Small intestine (tissue), 7 donors: Measurements from ENCODE around the gene FBXO47. TPM values are rescaled to one million over a fixed set of nuclear protein-coding genes. Genes with fewer than 3 reads are reported as not detected.
"Not testable (repeated sequence)": the region's sequence is repeated elsewhere in the genome, so short reads cannot be mapped to it uniquely, and the experiment has no call there.

Source experiments
- DNase-seq, 2 donors: peaks; one replicate each; pipeline versions ENCODE4 v3.0.0 to v3.0.0-alpha.2; 2013
- FAIRE-seq: peaks from 2 replicates; lab custom pipeline; 2012; peaks lifted over from hg19 to GRCh38; lab: Jason Lieb, UNC
- H3K27ac ChIP-seq, 3 donors: one replicate each; pipeline ENCODE4 v1.5.1; 2013; ENCODE audit warnings: low read length in 2 of 3, mild to moderate bottlenecking in 2 of 3, control low read depth in 1 of 3, inconsistent platforms in 1 of 3, low read depth in 1 of 3, moderate library complexity in 1 of 3
- H3K27me3 ChIP-seq, 3 donors: one replicate each; pipeline ENCODE4 v1.6.1; 2013; ENCODE audit warnings: low read length in 3 of 3, inconsistent platforms in 1 of 3; ENCODE audit not compliant: control insufficient read depth in 3 of 3, insufficient read depth in 3 of 3
- H3K36me3 ChIP-seq, 3 donors: one replicate each; pipeline ENCODE4 v1.6.1; 2013; ENCODE audit warnings: low read length in 3 of 3, inconsistent platforms in 1 of 3, low read depth in 1 of 3, mild to moderate bottlenecking in 1 of 3, moderate library complexity in 1 of 3; ENCODE audit not compliant: control insufficient read depth in 3 of 3, insufficient read depth in 2 of 3
- H3K4me1 ChIP-seq, 3 donors: one replicate each; pipeline ENCODE4 v1.6.1; 2013; ENCODE audit warnings: low read length in 2 of 3, inconsistent platforms in 1 of 3, low read depth in 1 of 3, mild to moderate bottlenecking in 1 of 3, moderate library complexity in 1 of 3; ENCODE audit not compliant: control insufficient read depth in 3 of 3, insufficient read depth in 2 of 3
- H3K4me3 ChIP-seq, 3 donors: one replicate each; pipeline ENCODE4 v1.5.1; 2013; ENCODE audit warnings: low read length in 3 of 3, control low read depth in 1 of 3, inconsistent platforms in 1 of 3, low read depth in 1 of 3, mild to moderate bottlenecking in 1 of 3, moderate library complexity in 1 of 3
- H3K9me3 ChIP-seq, 2 donors: one replicate each; pipeline ENCODE4 v1.6.1; 2013; ENCODE audit warnings: low read depth in 1 of 2, low read length in 1 of 2; ENCODE audit not compliant: control insufficient read depth in 2 of 2, insufficient read depth in 1 of 2
- WGBS, 3 donors: extraction: QIAGEN DNeasy Blood & Tissue Kit; methylation state at CpG; one replicate each; pipeline ENCODE4 v1.1.7; 2013; 5-methylcytosine and 5-hydroxymethylcytosine counted together
- polyA plus RNA-seq, 4 donors: library from polyadenylated mRNA; stranded (reverse) in 3 of 4; unstranded in 1 of 4; fragments of 200-250 nt in 3 of 4; fragments of 120-200 nt in 1 of 4; gene quantifications; one replicate each; pipeline versions ENCODE4 v1.2.1 to v1.2.3, GENCODE V29; 2013
- donor health status: healthy with polysubstance abuse.
- donor health status: control.
- donor health status: control.
- donor health status: Bipolar disorder and iron deficiency.
- donor health status: healthy.

Gene FBXO47
- polyA plus RNA-seq, 4 donors: 0.01 TPM; not detected in 3

DNA sequence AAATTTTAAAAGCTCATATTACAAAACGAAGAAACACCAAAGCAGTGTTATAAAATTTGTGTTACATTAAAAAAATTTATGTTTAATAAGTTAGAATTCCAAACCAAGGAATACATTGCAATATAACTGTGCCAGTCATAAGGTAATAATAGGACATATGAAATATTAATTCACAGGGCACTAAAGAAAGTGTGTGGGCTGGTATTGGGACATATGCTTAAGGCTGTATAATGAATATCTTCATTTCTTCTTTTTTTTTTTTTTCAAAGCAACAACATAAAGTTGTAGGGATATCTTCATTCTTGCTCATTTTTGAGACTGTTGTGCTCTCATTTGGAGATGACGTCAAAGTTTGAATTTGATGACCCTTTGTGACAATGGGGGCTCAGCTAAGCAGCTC is 17.5 kb upstream of the FBXO47 start:
- FAIRE-seq (no peak), DNase-seq (no peak)
- H3K4me3 ChIP-seq: no peak overlapping the region
- 50 to 77% (median 59%) methylated on average over 2 of the region's 2 CpGs for WGBS, 3 donors
- H3K36me3 ChIP-seq: no peaks in the 10 kb centered on the region
- no peaks in the 10 kb centered on the region for H3K27me3 ChIP-seq
- no peaks in the 10 kb centered on the region for H3K4me1 ChIP-seq
- H3K9me3 ChIP-seq: no peaks in the 10 kb centered on the region
- H3K27ac ChIP-seq: no peak overlapping the region

DNA sequence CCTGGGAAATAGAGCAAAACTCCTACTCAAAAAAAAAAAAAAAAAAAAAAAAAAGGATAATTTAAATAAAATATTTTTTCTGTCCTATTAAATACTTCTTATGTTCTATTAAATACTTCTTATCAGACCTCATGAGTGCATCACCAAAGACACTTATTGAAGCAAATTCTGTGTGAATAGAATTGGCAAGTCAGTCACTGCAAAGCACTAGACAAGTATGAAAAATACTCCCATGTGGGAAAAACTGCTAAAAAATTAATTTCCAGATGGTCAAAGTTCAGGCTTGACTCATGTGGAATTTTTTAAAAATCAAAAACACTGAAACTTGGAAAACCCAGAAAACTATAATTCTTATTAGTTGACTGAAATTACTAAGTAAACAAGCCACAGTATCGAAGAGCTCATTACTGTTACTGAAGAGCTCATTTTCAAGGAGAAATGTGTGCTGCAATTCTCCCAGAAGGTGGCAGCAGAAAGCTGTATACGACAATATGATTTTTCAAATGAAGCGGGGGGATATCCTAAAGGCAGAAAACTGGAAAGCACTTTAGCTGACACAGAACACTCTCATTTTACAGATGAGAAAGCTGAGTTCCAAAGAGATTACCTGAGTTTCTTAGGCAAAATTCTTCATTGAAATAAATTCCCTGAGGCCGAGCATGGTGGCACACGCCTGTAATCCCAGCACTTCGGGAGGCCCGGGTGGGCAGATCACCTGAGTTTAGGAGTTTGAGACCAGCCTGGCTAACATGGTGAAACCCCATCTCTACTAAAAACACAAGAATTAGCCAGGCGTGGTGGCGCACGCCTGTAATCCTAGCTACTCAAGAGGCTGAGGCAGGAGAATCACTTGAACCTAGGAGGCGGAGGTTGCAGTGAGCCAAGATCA is 15.9 kb upstream of the FBXO47 start:
- 58 to 62% (median 59%) methylated on average over 11 of the region's 11 CpGs for WGBS, 3 donors
- Histone ChIP-seq H3K4me3 (no peak overlapping the region), H3K4me1 (no peaks in the 10 kb centered on the region), H3K9me3 (peaks cover 0 to 2% of the 10 kb centered on the region in 2 donors), H3K27me3 (peaks cover 0 to 1% (median 0%) of the 10 kb centered on the region in 3 donors), H3K36me3 (no peaks in the 10 kb centered on the region), H3K27ac (no peak overlapping the region)
- FAIRE-seq: peak; percentile 30
- DNase-seq: peak; percentile 59 to 74

DNA sequence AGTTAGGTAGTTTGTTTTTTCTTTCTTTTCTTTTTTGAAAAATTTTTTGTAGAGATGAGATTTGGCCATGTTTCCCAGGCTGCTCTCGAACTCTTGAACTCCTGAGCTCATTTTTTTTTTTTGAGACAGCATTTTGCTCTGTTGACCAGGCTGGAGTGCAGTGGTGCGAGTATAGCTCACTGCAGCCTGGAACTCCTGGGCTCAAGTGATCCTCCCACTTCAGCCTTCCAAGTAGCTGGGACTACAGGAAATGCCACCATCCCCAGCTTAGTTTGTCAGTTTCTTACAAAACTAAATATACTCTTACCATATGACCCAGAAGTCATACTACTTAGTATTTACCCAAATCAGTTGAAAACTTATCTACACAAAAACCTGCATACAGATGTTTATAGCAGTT is 14.4 kb upstream of the FBXO47 start:
- H3K4me1 ChIP-seq: no peaks in the 10 kb centered on the region
- peak overlapping the region in 1 of 3 donors; percentile 50 for H3K27ac ChIP-seq
- no peak for FAIRE-seq
- peaks cover 0 to 3% of the 10 kb centered on the region in 2 donors for H3K9me3 ChIP-seq
- peaks cover 0 to 2% (median 0%) of the 10 kb centered on the region in 3 donors for H3K27me3 ChIP-seq
- H3K4me3 ChIP-seq: no peak overlapping the region
- WGBS, 3 donors: 41 to 64% (median 59%) methylated on average over 2 of the region's 2 CpGs
- DNase-seq: no peak
- H3K36me3 ChIP-seq: no peaks in the 10 kb centered on the region

DNA sequence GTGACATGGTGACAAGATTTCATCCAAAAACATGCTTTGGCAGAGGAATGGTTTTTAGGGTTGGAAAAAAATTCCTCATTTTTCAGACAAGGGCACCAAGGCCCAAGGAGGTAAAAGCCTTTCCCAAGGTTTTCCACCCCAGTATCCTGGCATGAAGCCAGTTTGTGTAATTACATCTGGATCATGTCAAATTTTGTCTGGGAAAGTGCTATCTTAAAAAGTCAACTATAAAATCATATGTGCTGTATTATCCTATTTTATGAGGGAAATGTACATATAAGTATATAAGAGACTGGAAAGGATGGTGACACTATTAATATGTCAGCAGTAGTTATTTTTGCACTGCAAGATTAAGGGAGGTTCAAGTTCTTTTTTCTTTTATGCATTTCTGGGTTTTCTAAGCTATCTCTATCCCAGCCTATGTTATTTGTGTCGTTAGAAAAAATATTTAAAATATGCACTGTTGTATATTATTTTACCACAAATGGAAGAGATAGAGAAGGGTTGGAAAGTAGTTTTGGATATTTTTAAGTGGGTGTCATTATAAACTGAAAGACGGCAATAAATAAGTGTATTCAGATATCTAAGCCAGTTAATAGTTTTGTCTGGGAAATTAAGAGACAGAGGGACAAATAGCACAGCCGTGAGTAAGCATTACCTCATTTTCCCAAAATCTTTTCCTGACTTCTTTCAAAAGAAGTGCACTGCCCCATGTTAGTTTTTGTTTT is 13.5 kb upstream of the FBXO47 start:
- FAIRE-seq (no peak), DNase-seq (no peak)
- Histone ChIP-seq H3K9me3 (peaks cover 0 to 3% of the 10 kb centered on the region in 2 donors), H3K4me1 (no peaks in the 10 kb centered on the region), H3K27me3 (peaks cover 0 to 2% (median 0%) of the 10 kb centered on the region in 3 donors), H3K36me3 (no peaks in the 10 kb centered on the region), H3K27ac (no peak overlapping the region), H3K4me3 (no peak overlapping the region)
- 55 to 60% (median 58%) methylated on average over 3 of the region's 3 CpGs for WGBS, 3 donors

- Histone ChIP-seq H3K27ac (no peak overlapping the region), H3K9me3 (peaks cover 0 to 3% of the 10 kb centered on the region in 2 donors), H3K4me3 (no peak overlapping the region), H3K27me3 (peaks cover 0 to 2% (median 0%) of the 10 kb centered on the region in 3 donors), H3K36me3 (no peaks in the 10 kb centered on the region), H3K4me1 (no peaks in the 10 kb centered on the region)
- no peak for DNase-seq
- FAIRE-seq: no peak
- 95 to 98% (median 97%) methylated on average over 4 of the region's 4 CpGs for WGBS, 3 donors
These were observed 11.0 kb upstream of the FBXO47 start for GRCh38 chr17:38978180-38978579.

DNA sequence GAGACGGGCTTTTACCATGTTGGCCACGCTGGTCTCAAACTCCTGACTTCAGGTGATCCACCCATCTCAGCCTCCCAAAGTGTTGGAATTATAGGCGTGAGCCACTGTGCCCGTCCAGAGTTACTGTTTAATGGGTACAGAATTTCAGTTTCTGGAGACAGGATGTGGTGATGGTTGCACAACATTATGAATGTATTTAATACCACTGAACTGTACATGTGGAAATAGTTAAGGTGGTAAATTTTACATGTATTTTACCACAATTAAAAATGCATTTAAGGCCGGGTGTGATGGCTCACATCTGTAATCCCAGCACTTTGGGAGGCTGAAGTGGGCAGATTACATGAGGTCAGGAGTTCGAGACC is 9.0 kb upstream of the FBXO47 start:
- WGBS, 3 donors: 38 to 66% (median 43%) methylated on average over 6 of the region's 6 CpGs
- H3K4me1 ChIP-seq, H3K4me3 ChIP-seq, H3K9me3 ChIP-seq, H3K27ac ChIP-seq, H3K36me3 ChIP-seq, FAIRE-seq, H3K27me3 ChIP-seq: not testable (repeated sequence)
- peak in 1 of 2 donors; percentile 18 for DNase-seq

DNA sequence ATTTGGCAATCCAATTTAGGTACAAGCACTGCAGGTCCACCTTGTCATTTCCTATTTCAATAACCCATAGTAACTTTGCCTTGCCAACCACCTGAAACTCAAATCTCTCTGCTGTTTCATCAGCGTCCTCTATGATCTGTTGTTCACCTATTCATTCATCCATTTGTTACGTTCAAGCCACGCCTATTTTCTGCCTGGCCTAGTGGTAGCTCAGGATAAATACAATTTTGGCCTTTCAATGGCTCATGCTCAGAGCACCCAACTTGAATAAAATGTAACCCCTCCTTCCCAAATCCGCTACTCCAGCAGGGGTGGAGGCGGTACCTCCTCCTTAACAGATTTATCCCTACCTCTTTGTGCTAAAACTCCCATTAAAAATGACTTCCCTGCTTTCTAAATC is 3.6 kb upstream of the FBXO47 start:
- Histone ChIP-seq H3K27me3 (no peaks in the 10 kb centered on the region), H3K4me3 (no peak overlapping the region), H3K36me3 (no peaks in the 10 kb centered on the region), H3K9me3 (peaks cover 0 to 3% of the 10 kb centered on the region in 2 donors), H3K4me1 (peaks cover 0 to 5% (median 2%) of the 10 kb centered on the region in 3 donors), H3K27ac (no peak overlapping the region)
- no peak for DNase-seq
- no peak for FAIRE-seq
- whole genome bisulfite sequencing, 3 donors: 70 to 81% (median 77%) methylated on average over 5 of the region's 5 CpGs

DNA sequence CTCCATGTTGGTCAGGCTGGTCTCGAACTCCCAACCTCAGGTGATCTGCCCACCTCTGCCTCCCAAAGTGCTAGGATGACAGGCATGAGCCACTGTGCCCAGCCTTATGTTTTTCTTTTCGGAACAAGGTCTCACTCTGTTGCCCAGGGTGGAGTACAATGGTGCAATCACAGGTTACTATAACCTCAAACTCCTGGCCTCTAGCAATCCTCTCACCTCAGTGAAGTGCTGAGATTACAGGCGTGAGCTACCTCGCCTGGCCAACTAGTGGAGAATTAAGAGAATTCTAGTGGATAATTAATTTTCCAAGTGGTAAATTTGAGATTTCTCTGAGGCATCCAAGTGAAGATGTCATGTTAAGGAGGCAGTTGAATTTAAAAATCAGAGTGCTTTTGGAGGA is 2.9 kb upstream of the FBXO47 start:
- Histone ChIP-seq H3K4me3 (no peak overlapping the region), H3K27ac (no peak overlapping the region), H3K4me1 (peaks cover 0 to 5% (median 2%) of the 10 kb centered on the region in 3 donors), H3K36me3 (no peaks in the 10 kb centered on the region), H3K27me3 (no peaks in the 10 kb centered on the region), H3K9me3 (peaks cover 0 to 3% of the 10 kb centered on the region in 2 donors)
- DNase-seq (no peak), FAIRE-seq (no peak)
- WGBS, 3 donors: 47 to 77% (median 53%) methylated on average over 3 to 4 of the region's 4 CpGs
